Muscle layer of colon (tissue), 2 donors: ENCODE measurements around the gene BORCS6.
"Not testable (repeated sequence)": the region's sequence is repeated elsewhere in the genome, so short reads cannot be mapped to it uniquely, and the experiment has no call there.

Source experiments
- H3K27ac ChIP-seq: one replicate; pipeline ENCODE4 v1.7.0; 2013; ENCODE audit warnings: low read depth, mild to moderate bottlenecking, low read length, moderate library complexity
- H3K27me3 ChIP-seq, 2 donors: one replicate each; pipeline ENCODE4 v1.7.0; 2013; ENCODE audit warnings: low read length in 2 of 2, mild to moderate bottlenecking in 2 of 2; ENCODE audit not compliant: insufficient read depth in 2 of 2, control insufficient read depth in 1 of 2
- H3K36me3 ChIP-seq: one replicate; pipeline ENCODE4 v1.7.0; 2013; ENCODE audit warnings: mild to moderate bottlenecking, low read length; ENCODE audit not compliant: insufficient read depth
- H3K4me1 ChIP-seq: one replicate; pipeline ENCODE4 v1.7.0; 2013; ENCODE audit warnings: mild to moderate bottlenecking, low read length; ENCODE audit not compliant: insufficient read depth
- H3K4me3 ChIP-seq, 2 donors: one replicate each; pipeline ENCODE4 v1.7.0; 2013; ENCODE audit warnings: low read length in 2 of 2, low read depth in 1 of 2, mild to moderate bottlenecking in 1 of 2, moderate library complexity in 1 of 2
- H3K9ac ChIP-seq: one replicate; pipeline ENCODE4 v1.7.0; 2013; ENCODE audit warnings: low read length
- H3K9me3 ChIP-seq: one replicate; pipeline ENCODE4 v1.7.0; 2013; ENCODE audit warnings: mild to moderate bottlenecking, low read length
- donor health status: abdominal sarcoma.
- donor health status: Adenocarcinoma of cecum.

The BORCS6 gene

DNA sequence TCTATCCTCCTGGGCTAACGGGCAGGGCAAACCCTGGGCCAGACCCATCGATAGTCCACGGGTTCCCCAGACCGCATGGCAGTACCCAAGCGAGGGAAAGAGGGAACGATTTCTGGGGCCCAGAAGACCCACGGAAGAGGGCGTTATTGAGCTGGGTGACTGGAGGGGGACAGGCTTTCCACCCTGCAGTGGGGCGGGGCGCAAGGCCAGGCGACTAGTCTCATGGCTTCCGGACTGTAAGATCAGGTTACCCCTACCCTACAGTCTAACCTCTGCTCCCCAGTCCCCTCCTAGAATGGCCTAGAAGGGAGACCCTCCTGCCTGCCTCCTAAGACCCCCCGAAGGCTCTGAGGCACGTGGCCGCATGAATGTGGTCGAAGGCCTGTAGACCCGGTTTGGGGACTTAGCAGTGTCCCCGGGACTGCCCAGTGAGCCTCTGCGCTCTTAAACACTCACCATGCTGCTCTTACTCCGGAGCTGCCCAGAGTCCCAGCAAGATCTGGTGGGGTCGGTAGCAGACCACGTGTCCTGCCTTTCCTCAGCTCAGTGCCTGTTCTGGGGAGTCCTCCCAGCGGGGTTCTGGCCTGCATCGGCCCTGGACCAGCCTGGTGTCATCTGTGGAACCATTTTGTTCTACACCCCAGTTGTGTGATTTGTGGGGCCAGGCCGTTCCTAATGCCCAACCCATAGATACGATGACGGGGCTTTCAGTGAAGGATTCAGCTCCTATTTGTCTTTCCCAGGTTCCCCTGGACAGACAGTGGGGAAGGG lies 33.6 kb upstream of the BORCS6 start:
- Histone ChIP-seq H3K36me3 (peaks cover 14% of the 10 kb centered on the region), H3K27ac (peak overlapping the region; percentile 88), H3K9ac (peak overlapping the region; percentile 47), H3K4me1 (peaks cover 26% of the 10 kb centered on the region), H3K9me3 (no peaks in the 10 kb centered on the region), H3K4me3 (peak overlapping the region; percentile 55 to 93), H3K27me3 (no peaks in the 10 kb centered on the region)

DNA sequence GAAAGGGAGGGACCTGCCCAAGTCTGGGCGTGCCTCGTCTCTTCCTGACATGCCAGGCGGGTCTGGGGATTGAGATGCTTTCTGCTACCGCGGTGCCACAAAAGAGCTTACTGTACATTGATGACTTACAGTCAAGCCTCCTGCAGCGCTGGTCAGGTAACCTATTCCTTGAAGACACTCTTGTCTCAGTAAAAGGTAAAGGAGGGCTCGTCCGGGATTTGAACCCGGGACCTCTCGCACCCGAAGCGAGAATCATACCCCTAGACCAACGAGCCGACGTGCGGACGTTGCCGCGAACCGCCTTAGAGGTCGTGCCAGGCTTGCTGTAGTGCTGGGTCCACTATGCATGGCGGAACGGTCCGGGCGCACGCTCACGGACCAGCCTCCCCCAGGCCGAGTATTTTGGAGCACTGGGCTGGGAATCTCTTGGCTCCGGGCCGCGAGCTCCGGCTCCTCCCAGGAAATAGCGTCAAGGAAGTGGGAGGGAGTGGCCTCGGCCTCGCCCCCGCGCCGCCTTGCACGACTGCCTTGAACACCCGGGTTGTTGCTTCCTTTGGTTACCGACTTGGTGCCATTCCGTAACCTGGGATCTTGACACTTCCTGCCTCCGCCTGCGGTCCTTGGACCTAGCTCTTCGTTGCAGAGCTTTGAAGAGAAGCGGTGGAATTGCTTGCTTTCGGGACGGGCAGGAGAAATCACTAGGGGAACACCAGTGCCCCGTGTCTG lies 32.8 kb upstream of the BORCS6 start:
- Histone ChIP-seq H3K27ac (peak overlapping the region; percentile 88), H3K4me3 (peak overlapping the region; percentile 55 to 93), H3K9me3 (no peaks in the 10 kb centered on the region), H3K36me3 (peaks cover 7% of the 10 kb centered on the region), H3K27me3 (no peaks in the 10 kb centered on the region), H3K9ac (peak overlapping the region; percentile 93), H3K4me1 (peaks cover 26% of the 10 kb centered on the region)

DNA sequence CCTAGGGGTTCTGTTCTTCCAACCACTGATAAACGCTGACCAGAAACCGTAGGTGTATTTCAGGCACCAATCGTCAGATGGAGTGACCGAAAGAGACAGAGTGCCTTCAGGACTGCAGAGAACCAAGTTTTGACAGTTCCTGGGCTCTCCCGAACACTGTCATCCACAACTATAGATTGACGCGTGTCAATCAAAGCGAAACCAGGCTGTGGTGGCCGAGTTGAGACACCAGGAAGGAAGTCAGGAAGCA lies 32.3 kb upstream of the BORCS6 start:
- peak overlapping the region; percentile 55 to 93 for H3K4me3 ChIP-seq
- H3K4me1 ChIP-seq = peaks cover 23% of the 10 kb centered on the region
- peaks cover 2% of the 10 kb centered on the region for H3K36me3 ChIP-seq
- H3K27ac ChIP-seq = peak overlapping the region; percentile 88
- peak overlapping the region; percentile 93 for H3K9ac ChIP-seq
- no peaks in the 10 kb centered on the region for H3K27me3 ChIP-seq
- no peaks in the 10 kb centered on the region for H3K9me3 ChIP-seq

DNA sequence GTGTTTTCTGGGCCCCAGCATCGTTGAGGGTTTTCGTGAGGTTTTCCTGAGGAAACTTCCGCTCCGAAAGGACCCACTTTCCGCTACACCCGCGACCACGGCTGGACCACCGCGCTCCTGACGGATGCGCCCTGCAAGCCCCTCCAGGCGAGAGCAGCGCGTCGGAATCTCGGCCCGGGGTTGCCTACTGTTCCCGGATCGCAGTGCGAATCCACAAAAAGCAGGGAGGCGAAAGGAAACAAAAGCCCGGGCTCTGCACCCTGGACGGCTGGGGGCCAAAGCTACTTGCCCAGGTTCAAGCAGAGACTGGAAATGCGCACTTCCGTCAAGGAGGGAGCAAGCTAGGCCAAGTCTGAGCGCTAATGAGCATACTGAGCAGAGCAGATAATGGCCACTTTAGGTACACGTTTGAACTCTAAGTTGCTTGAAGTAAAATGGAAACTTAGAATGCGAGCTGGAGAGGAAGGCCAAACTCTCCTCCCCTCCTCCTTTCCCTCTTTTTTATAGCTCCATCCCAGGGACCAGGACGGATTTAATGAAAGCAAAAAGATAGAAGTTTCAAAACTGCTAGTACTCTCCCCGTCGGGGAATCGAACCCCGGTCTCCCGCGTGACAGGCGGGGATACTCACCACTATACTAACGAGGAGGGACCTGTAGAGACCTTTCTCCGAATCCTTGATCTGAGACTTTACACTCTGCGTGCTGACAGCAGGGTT lies 31.8 kb upstream of the BORCS6 start:
- Histone ChIP-seq H3K4me1 (peaks cover 19% of the 10 kb centered on the region), H3K27ac (peak overlapping the region; percentile 88), H3K36me3 (no peaks in the 10 kb centered on the region), H3K27me3 (no peaks in the 10 kb centered on the region), H3K9ac (peak overlapping the region; percentile 93), H3K4me3 (peak overlapping the region; percentile 81 to 93), H3K9me3 (no peaks in the 10 kb centered on the region)

DNA sequence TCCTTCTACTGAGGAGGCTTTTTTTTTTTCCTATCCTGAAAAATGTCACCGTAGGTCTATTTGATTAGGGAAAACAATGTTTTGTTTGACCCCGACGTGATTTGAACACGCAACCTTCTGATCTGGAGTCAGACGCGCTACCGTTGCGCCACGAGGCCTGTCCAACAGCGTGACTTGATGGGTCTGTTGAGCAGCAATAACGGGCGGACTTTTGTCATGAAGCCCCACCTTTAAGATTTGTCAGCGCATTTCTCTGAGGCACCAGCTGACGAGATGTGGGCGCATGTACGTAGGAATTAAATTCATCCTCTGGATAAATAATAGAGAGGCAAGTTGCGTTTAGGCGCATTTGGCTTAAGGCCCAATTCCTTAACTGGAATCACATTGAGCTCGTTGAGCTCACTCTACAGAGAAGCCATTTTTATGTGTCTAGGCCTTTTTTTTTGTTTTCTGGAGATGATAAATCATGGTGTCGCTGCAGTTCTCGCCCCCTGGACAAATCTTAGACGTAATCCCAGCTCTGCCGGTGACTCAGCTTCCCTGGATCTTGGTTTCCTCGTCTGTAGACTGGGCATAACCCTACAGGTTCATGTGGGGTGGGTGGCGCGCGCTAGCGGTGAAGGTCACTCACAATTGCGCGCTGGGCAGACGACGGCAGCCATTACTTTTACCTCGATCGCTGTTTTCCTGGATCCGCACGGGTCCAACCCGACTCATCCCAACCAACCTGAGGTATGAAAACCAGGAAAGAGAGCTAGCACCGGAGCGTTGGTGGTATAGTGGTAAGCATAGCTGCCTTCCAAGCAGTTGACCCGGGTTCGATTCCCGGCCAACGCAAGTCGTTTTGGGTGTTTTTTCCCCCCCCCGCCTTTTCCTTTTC lies 31.0 kb upstream of the BORCS6 start:
- Histone ChIP-seq H3K4me3 (peak overlapping the region; percentile 81 to 93), H3K9ac (peak overlapping the region; percentile 93), H3K27me3 (no peaks in the 10 kb centered on the region), H3K4me1 (peaks cover 13% of the 10 kb centered on the region), H3K27ac (peak overlapping the region; percentile 88), H3K36me3 (no peaks in the 10 kb centered on the region), H3K9me3 (no peaks in the 10 kb centered on the region)

DNA sequence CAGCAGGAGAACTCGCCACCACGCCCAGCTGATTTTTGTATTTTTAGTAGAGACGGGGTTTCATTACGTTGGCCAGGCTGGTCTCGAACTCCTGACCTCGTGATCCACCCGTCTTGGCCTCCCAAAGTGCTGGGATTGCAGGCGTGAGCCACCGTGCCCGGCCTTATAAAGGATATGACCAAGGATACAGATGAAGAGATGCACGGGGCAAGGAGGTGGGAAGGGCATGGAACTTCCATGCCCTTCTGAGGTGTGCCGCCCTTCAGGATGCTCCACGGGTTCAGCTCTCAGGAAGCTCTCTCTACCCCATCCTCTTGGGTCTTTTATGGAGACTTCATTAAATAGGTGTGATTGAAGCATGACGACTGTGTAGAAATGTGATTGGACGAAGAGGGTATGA lies 24.0 kb upstream of the BORCS6 start:
- not testable (repeated sequence) for H3K27me3 ChIP-seq, H3K4me1 ChIP-seq, H3K9ac ChIP-seq, H3K4me3 ChIP-seq, H3K36me3 ChIP-seq, H3K9me3 ChIP-seq, H3K27ac ChIP-seq

DNA sequence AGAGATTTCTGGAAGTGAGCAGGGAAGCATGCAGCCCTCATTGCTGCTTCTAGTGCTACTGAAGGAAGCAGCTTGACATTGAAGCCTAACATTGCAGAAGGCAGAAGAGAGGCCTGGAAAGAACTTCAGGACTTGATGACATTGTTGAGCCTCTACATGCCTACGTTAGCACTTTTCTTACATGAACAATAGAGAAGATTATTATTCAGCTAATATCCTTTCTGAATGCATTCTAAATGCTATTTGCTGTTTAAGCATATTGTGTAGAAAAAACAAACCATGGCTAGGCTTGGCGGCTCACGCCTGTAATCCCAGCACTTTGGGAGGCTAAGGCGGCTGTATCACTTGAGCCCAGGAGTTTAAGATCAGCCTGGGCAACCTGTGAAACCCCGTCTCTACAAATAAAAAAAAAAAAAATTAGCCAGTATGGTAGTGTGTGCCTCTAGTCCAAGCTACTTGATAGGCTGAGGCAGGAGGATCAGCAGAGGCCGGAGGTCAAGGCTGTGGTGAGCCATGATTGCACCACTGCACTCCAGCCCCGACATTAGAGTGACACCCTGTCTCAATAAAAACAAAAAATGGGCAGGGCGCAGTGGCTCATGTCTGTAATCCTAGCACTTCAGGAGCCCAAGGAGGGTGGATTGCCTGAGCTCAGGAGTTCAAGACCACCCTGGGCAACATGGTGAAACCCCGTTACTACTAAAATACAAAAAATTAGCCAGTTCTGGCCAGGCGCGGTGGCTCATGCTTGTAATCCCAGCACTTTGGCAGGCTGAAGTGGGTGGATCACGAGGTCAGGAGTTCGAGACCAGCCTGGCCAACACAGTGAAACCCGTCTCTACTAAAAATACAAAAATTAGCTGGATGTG lies 22.6 kb upstream of the BORCS6 start:
- Histone ChIP-seq H3K9ac (no peak overlapping the region), H3K27me3 (no peaks in the 10 kb centered on the region), H3K4me3 (no peak overlapping the region), H3K9me3 (no peaks in the 10 kb centered on the region), H3K36me3 (no peaks in the 10 kb centered on the region), H3K27ac (no peak overlapping the region), H3K4me1 (peaks cover 10% of the 10 kb centered on the region)

DNA sequence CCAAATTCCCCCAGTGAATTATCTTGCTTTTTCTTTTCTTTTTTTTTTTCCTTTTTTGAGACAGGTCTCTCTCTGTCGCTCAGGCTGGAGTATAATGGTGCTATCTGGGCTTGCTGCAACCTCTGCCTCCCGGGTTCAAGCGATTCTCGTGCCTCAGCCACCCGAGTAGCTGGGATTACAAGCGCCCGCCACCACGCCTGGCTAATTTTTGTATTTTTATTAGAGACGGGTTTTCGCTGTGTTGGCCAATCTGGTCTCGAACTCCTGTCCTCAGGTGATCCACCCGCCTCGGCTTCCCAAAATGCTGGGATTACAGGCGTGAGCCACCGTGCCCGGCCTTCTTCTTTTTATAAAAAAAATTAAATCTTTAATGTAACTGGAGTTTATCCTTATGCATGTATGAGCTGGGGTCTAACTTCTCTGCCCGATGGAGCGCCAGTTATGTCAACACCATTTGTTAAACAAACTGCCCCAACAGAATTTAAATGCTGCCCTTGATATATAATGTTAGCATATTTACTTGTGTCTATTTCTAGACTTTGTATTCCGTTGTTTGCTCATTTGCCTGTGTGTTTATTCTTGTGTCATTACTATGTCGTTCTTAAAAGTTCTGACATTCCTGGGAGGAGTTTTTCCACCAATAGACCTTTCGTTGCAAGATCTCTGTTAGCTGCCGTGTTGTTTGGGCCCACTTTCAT lies 20.9 kb upstream of the BORCS6 start:
- no peak overlapping the region for H3K9ac ChIP-seq
- H3K36me3 ChIP-seq = no peaks in the 10 kb centered on the region
- no peaks in the 10 kb centered on the region for H3K27me3 ChIP-seq
- no peaks in the 10 kb centered on the region for H3K9me3 ChIP-seq
- H3K27ac ChIP-seq = no peak overlapping the region
- peaks cover 10% of the 10 kb centered on the region for H3K4me1 ChIP-seq
- H3K4me3 ChIP-seq = peak overlapping the region; percentile 25 to 71

DNA sequence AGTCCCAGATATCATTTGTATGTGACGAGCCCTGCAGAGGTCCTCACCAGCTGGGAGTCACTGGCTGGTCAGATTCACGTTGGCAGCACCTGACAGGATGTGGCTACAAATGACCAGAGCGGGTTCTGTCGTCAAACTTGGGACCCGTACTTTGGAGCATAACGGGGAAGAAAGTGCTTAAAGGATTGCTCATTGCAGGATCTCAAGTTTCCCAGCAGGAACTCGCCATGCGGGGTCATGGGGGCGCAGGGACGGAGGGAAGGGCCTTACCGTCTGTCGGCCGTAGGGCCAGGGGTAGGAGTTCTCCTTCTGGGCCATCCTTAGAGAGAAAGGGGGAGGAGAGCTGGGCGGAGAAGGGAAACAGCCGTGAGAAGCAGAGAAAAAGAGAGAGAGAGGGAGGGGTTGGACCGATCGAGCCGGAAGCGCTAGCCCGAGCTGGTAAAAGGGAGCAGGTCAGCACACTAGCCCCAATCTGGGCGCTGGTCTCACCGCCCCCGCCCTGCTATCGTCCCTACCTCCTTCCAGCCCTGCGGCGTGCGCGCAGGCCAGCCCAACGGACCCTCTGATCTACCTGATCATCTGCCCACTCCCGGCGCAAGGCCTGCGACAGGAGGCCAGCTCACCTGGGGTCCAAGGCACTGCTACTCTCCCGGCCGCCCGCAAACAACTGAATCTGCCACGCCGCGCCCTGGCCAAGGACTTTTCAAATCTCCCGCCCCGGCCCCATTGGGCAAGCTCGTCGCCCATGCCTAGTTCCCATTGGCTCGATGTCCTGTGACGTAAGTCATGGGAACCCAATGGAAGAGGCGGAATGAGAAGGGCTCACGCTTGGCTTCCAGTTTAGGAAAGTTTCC lies 20.2 kb upstream of the BORCS6 start, which contains the start of gene AURKB:
Gene AURKB, minus strand, starts transcription at position 669 of the 854 bp plus-strand sequence. Its CDS starts 351 bp downstream, at position 318.
- no peaks in the 10 kb centered on the region for H3K27me3 ChIP-seq
- H3K9me3 ChIP-seq = no peaks in the 10 kb centered on the region
- no peaks in the 10 kb centered on the region for H3K36me3 ChIP-seq
- H3K4me3 ChIP-seq = peak within 1 kb of the TSS; percentile 25 to 71
- H3K4me1 ChIP-seq = peaks cover 10% of the 10 kb centered on the region
- no peak within 1 kb of the TSS for H3K9ac ChIP-seq
- no peak within 1 kb of the TSS for H3K27ac ChIP-seq
